ENCODE measurements around the gene EDC3. TPM values are rescaled to one million over a fixed set of nuclear protein-coding genes. Genes with fewer than 3 reads are reported as not detected.

EDC3 gene
- total and polyA plus RNA-seq, 2 of the 4 experiments (the other 2 are of a cell fraction): 16.8 to 38.0 TPM

GRCh38 chr15:74626752-74627692 is 68.8 kb downstream of the EDC3 start:
- no peak overlapping the region for H3K9ac ChIP-seq (ENCODE audit: low read depth, low read length)
- no CpG with 5 or more reads among the region's 10 CpGs for WGBS, 2 experiments (ENCODE audit: extremely low coverage in 2 of 2, insufficient read length in 1 of 2)
- BruUV-seq (replicated peaks): no TSS peak
- DNase-seq (no peak), ATAC-seq (ENCODE audit: low read depth) (no peak)
- no peak overlapping the region for H2AK5ac ChIP-seq (ENCODE audit: low read depth, low read length)
- no peak overlapping the region for H2BK15ac ChIP-seq (ENCODE audit: low read depth, low read length)
- intact Hi-C loops (cut with micrococcal nuclease): no loop called here
- no peaks in the 10 kb centered on the region for H3K9me3 ChIP-seq (ENCODE audit: control insufficient read depth, insufficient read depth, low read length)
- no peak overlapping the region for H3K18ac ChIP-seq (ENCODE audit: low read depth, low read length)
- H3K79me1 ChIP-seq (ENCODE audit: low read depth in 1 of 2, low read length in 2 of 2): peaks cover 11 to 51% of the 10 kb centered on the region in 2 experiments
- H3K23ac ChIP-seq (ENCODE audit: low read depth, low read length): no peak overlapping the region
- H3K56ac ChIP-seq (ENCODE audit: extremely low read depth, insufficient read depth, low read length): no peak overlapping the region
- H2AFZ ChIP-seq (replicated peaks; ENCODE audit: low read length, poor library complexity): no peak overlapping the region
- H3K27ac ChIP-seq (ENCODE audit: insufficient read depth, low read length): no peak overlapping the region
- no peak overlapping the region for H3K4me3 ChIP-seq (ENCODE audit: insufficient read depth, low read depth, low read length)
- H2BK120ac ChIP-seq (ENCODE audit: low read depth, low read length): no peak overlapping the region
- H3K14ac ChIP-seq (replicated peaks; ENCODE audit: low read depth, low read length): no peak overlapping the region
- H3K9me1 ChIP-seq (ENCODE audit: insufficient read depth, low read length): no peaks in the 10 kb centered on the region
- ChIA-PET CTCF (interaction anchor here (1.0 kb wide), 1 partner anchor 142 kb away, joined by 4 read pairs; no protein-coding TSS in a partner anchor), POLR2A (ENCODE audit: unreplicated experiment) (no interaction called here)
- no peak overlapping the region for H2BK20ac ChIP-seq (ENCODE audit: low read depth, low read length)
- H3K4me1 ChIP-seq (ENCODE audit: control insufficient read depth, insufficient read depth, low read length): no peaks in the 10 kb centered on the region
- no peak overlapping the region for H2BK5ac ChIP-seq (ENCODE audit: low read depth, low read length, poor library complexity, severe bottlenecking)
- in situ Hi-C loops (cut with MboI; ENCODE audit: low sequenced_read_pairs): no loop called here
- H4K5ac ChIP-seq (ENCODE audit: low read depth, low read length): no peak overlapping the region
- H3K36me3 ChIP-seq (ENCODE audit: control insufficient read depth, insufficient read depth, low read length): peaks cover 93% of the 10 kb centered on the region
- TF ChIP-seq MXI1 (IDR thresholded peaks at IDR 0.05; ENCODE audit: borderline replicate concordance, low read depth, low read length) (no peak), RFX5 (IDR thresholded peaks at IDR 0.05; ENCODE audit: low read depth, low read length) (no peak), CEBPB (IDR thresholded peaks at IDR 0.05; ENCODE audit: low read depth, low read length) (no peak), USF2 (IDR thresholded peaks at IDR 0.05; ENCODE audit: low read depth, low read length) (no peak), SMC3 (IDR thresholded peaks at IDR 0.05; ENCODE audit: low read depth, low read length) (no peak), NFE2L2 (IDR thresholded peaks at IDR 0.05; ENCODE audit: low read depth, low read length) (no peak), ELK1 (IDR thresholded peaks at IDR 0.05; ENCODE audit: borderline replicate concordance, low read depth, low read length) (no peak), BHLHE40 (IDR thresholded peaks at IDR 0.05; ENCODE audit: low read depth, low read length) (no peak), CTCF (conservative IDR thresholded peaks at IDR 0.05; ENCODE audit: low read depth, low read length) (no peak), POLR2A (IDR thresholded peaks at IDR 0.05; ENCODE audit: low read depth, low read length) (no peak)
- no peak overlapping the region for H2AK9ac ChIP-seq (replicated peaks; ENCODE audit: low read depth, low read length, poor library complexity)
- dilution Hi-C loops (cut with HindIII; ENCODE audit: low sequenced_read_pairs, unreplicated experiment): no loop called here
- no peaks in the 10 kb centered on the region for H3K27me3 ChIP-seq (ENCODE audit: control insufficient read depth, insufficient read depth, low read length)
- peaks cover 77% of the 10 kb centered on the region for H4K20me1 ChIP-seq (ENCODE audit: insufficient read depth, low read length)
- no peak overlapping the region for H4K8ac ChIP-seq (ENCODE audit: low read depth in 2 of 2, low read length in 2 of 2)
- H4K91ac ChIP-seq (ENCODE audit: insufficient read depth, low read depth, low read length): no peak overlapping the region
- no peak overlapping the region for H3K4ac ChIP-seq (ENCODE audit: low read depth, low read length)
- no peak overlapping the region for H3K4me2 ChIP-seq (ENCODE audit: low read depth, low read length)

All from IMR-90 (cell line).